ENCODE measurements around the gene HLA-DOB. TPM values are rescaled to one million over a fixed set of nuclear protein-coding genes. Genes with fewer than 3 reads are reported as not detected.
"Not testable (repeated sequence)": the region's sequence is repeated elsewhere in the genome, so short reads cannot be mapped to it uniquely, and the experiment has no call there.

The HLA-DOB gene
- total RNA-seq, 1 donor from 2014 or later = not detected

DNA sequence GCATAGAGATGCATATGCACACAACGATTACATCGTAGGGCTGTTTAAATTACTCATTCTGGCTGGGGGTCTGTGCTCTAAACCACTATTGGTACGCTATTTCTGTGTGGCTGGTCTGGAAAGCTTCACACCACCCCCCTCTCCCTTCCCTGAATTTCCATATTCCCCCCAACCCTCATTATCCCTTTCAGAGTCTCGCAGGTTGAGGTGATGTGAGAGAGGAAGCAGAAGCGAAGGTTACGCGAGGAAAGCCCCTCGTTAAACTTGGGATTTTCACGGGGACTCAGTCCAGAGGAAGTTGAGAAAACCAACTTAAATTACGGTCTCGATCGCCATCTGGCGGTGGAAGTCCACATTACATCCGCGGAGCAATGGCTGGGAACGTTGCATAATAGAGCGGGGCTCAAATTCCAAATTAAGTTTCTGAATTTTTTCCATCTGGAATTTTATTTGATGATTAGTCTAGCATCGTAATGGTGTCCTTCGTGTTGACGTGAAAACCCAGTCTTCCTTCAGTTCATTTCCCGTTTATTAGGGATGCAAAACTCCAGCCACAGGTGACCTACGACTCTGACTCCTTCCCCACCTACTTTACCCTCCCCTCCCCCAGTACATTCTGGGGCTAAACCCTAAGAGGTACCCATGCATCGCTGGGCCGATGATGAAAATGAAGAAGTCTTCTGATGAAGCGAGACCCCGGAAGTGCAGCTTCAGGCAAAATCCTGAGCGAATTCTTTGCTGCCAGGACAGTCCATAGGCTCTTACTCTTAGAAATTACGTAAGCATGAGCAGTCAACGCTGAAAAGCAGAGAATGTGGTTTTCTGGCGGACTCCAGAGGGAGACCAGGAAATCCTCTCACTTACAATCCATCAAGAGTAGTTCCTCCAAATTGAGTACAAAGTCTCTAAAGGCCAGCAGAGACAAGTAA lies 19.7 kb downstream of the HLA-DOB start:
- peaks cover 9 to 46% (median 32%) of the 10 kb centered on the region in 3 donors for H3K27me3 ChIP-seq (ENCODE audit: control insufficient read depth in 3 of 3, insufficient read depth in 3 of 3, low read length in 3 of 3)
- no peaks in the 10 kb centered on the region for H3K36me3 ChIP-seq (ENCODE audit: control insufficient read depth in 3 of 3, insufficient read depth in 3 of 3, low read length in 3 of 3)
- no peak overlapping the region for H3K27ac ChIP-seq (ENCODE audit: low read depth, low read length)
- H3K4me3 ChIP-seq (ENCODE audit: low read length in 3 of 3) = peak overlapping the region; percentile 18 to 68 (median 55)
- H3K9me3 ChIP-seq (ENCODE audit: control insufficient read depth in 3 of 3, low read length in 3 of 3) = no peaks in the 10 kb centered on the region
- peaks cover 0 to 8% (median 4%) of the 10 kb centered on the region in 3 donors for H3K4me1 ChIP-seq (ENCODE audit: control insufficient read depth in 3 of 3, insufficient read depth in 3 of 3, low read length in 3 of 3)
- H3K9ac ChIP-seq (ENCODE audit: low read depth in 1 of 3, low read length in 3 of 3) = peak overlapping the region; percentile 34 to 63 (median 44)

DNA sequence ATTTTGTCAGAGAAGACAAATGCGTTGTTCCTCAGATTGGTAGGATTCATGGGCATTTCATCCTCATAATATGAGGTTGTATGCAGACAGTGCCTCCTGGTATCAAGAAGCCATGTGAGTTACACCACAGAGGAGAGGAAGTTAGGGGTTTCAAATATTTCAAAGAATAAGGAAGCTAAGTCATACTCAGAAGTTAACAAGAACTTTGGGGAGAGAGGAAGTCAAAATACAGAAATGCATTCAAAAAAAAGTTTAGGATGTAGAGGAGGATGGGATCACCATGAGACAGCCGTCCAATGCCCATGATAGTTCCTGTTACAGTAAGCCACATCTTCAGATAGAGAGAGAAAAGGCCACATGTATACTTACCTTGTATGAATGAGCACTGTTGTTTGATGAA lies 22.3 kb downstream of the HLA-DOB start:
- no peaks in the 10 kb centered on the region for H3K36me3 ChIP-seq (ENCODE audit: control insufficient read depth in 3 of 3, insufficient read depth in 3 of 3, low read length in 3 of 3)
- H3K9me3 ChIP-seq (ENCODE audit: control insufficient read depth in 3 of 3, low read length in 3 of 3) = no peaks in the 10 kb centered on the region
- no peak overlapping the region for H3K4me3 ChIP-seq (ENCODE audit: low read length in 3 of 3)
- H3K9ac ChIP-seq (ENCODE audit: low read depth in 1 of 3, low read length in 3 of 3) = no peak overlapping the region
- H3K4me1 ChIP-seq (ENCODE audit: control insufficient read depth in 3 of 3, insufficient read depth in 3 of 3, low read length in 3 of 3) = peaks cover 0 to 8% (median 4%) of the 10 kb centered on the region in 3 donors
- H3K27me3 ChIP-seq (ENCODE audit: control insufficient read depth in 3 of 3, insufficient read depth in 3 of 3, low read length in 3 of 3) = peaks cover 9 to 42% (median 40%) of the 10 kb centered on the region in 3 donors
- no peak overlapping the region for H3K27ac ChIP-seq (ENCODE audit: low read depth, low read length)

DNA sequence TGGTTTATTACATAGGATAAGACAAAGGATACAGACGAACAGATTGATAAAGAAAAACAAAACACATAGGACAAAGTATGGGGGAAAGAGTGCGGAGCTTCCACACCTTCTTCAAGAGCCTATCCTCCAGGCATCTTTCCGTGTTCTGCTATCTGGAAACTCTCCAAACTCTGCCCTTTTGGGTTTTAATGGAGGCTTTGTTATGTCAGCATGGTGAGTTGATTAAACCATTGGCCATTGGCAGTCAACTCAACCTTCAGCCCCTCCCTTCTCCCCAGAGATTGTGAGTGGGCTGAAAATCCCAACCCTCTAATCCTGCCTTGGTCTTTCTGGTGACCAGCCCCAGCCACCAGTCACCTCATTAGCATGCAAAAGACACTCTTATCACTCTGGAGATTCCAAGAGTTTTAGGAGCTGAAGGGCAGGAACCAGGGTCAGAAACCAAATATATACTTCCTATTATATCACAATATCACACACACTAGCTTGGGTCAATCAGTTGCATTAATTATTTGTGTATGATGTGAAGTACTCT lies 23.8 kb downstream of the HLA-DOB start:
- peaks cover 9 to 35% (median 35%) of the 10 kb centered on the region in 3 donors for H3K27me3 ChIP-seq (ENCODE audit: control insufficient read depth in 3 of 3, insufficient read depth in 3 of 3, low read length in 3 of 3)
- H3K4me1 ChIP-seq (ENCODE audit: control insufficient read depth in 3 of 3, insufficient read depth in 3 of 3, low read length in 3 of 3) = peaks cover 0 to 8% (median 4%) of the 10 kb centered on the region in 3 donors
- H3K27ac ChIP-seq (ENCODE audit: low read depth, low read length) = no peak overlapping the region
- no peak overlapping the region for H3K9ac ChIP-seq (ENCODE audit: low read depth in 1 of 3, low read length in 3 of 3)
- H3K36me3 ChIP-seq (ENCODE audit: control insufficient read depth in 3 of 3, insufficient read depth in 3 of 3, low read length in 3 of 3) = no peaks in the 10 kb centered on the region
- no peak overlapping the region for H3K4me3 ChIP-seq (ENCODE audit: low read length in 3 of 3)
- no peaks in the 10 kb centered on the region for H3K9me3 ChIP-seq (ENCODE audit: control insufficient read depth in 3 of 3, low read length in 3 of 3)

DNA sequence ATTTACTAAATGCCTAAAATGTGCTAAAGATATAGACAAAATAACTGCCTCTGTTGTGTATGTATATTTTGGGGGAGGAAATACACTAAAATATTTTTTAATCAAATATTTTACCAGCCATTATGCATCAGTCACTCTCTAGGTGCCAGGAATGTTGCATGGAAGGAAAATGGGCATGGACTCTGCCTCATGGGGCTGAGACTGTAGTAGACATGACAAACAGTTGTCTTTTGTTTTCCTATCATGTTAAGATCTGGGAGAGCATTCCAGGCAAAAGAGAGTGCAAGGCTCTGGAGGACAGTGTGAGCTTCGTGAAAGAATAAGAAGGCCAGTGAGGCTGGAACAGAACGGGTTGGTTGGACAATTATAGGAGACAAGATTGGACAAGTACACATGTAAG lies 26.5 kb downstream of the HLA-DOB start:
- peaks cover 9 to 32% (median 22%) of the 10 kb centered on the region in 3 donors for H3K27me3 ChIP-seq (ENCODE audit: control insufficient read depth in 3 of 3, insufficient read depth in 3 of 3, low read length in 3 of 3)
- H3K4me3 ChIP-seq (ENCODE audit: low read length in 3 of 3) = no peak overlapping the region
- no peak overlapping the region for H3K27ac ChIP-seq (ENCODE audit: low read depth, low read length)
- H3K9ac ChIP-seq (ENCODE audit: low read depth in 1 of 3, low read length in 3 of 3) = no peak overlapping the region
- H3K36me3 ChIP-seq (ENCODE audit: control insufficient read depth in 3 of 3, insufficient read depth in 3 of 3, low read length in 3 of 3) = no peaks in the 10 kb centered on the region
- no peaks in the 10 kb centered on the region for H3K4me1 ChIP-seq (ENCODE audit: control insufficient read depth in 3 of 3, insufficient read depth in 3 of 3, low read length in 3 of 3)
- no peaks in the 10 kb centered on the region for H3K9me3 ChIP-seq (ENCODE audit: control insufficient read depth in 3 of 3, low read length in 3 of 3)

DNA sequence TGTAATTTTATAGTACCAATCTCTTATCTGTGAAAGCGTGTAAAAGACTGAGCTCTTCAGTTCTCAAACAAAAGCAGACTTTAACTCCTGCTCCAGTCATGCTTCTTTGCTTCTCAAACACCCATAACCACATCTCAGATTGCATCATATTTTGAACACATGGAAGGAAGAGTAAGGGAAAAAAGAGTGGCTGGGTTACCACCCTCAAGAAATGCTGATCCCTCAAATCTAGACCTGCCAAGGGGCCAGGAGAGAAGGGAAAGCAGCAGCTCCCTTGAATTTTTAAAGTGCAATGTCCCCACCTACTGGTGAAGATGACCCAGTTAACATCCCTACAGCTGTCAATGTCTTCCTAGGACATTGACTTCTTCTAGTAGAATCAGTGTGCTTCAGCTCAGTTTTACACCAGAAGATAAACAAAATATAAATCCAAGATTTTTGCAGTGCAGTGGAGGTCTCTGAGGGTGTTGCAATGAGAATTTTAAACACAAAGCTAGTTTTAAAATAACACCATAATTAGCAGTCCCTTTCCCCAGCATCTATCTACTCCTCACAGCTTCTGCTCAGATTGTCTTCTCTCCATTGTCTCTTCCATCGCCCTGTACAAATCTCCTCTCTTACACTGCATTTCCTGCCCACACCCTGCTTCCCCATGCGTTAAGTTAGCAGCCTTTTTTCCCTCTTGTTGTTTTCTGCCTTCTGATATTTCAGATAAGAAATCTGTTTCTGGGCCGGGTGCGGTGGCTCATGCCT lies 30.8 kb downstream of the HLA-DOB start:
- no peaks in the 10 kb centered on the region for H3K4me1 ChIP-seq (ENCODE audit: control insufficient read depth in 3 of 3, insufficient read depth in 3 of 3, low read length in 3 of 3)
- H3K4me3 ChIP-seq (ENCODE audit: low read length in 3 of 3) = no peak overlapping the region

DNA sequence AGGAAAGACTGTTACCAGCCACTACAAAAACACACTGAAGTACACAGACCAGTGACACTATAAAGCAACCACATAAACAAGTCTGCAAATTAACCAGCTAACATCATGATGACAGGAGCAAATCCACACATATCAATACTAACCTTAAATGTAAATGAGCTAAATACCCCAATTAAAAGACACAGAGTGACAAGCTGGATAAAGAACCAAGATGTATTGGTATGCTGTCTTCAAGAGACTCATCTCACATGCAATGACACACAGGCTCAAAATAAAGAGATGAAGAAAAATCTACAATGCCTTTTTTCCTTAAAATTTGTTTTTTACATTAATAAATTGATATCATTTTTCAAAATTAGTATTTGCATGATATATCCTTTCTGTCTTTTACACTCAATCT lies 33.9 kb downstream of the HLA-DOB start:
- H3K27ac ChIP-seq (ENCODE audit: low read depth, low read length); H3K36me3 ChIP-seq (ENCODE audit: control insufficient read depth in 3 of 3, insufficient read depth in 3 of 3, low read length in 3 of 3); H3K9me3 ChIP-seq (ENCODE audit: control insufficient read depth in 3 of 3, low read length in 3 of 3); H3K27me3 ChIP-seq (ENCODE audit: control insufficient read depth in 3 of 3, insufficient read depth in 3 of 3, low read length in 3 of 3); H3K4me1 ChIP-seq (ENCODE audit: control insufficient read depth in 3 of 3, insufficient read depth in 3 of 3, low read length in 3 of 3); H3K4me3 ChIP-seq (ENCODE audit: low read length in 3 of 3); H3K9ac ChIP-seq (ENCODE audit: low read depth in 1 of 3, low read length in 3 of 3): not testable (repeated sequence)

More for the DNA sequence above, 30.8 kb downstream of the HLA-DOB start:
- Histone ChIP-seq H3K27ac (ENCODE audit: low read depth, low read length) (no peak overlapping the region), H3K36me3 (ENCODE audit: control insufficient read depth in 3 of 3, insufficient read depth in 3 of 3, low read length in 3 of 3) (no peaks in the 10 kb centered on the region), H3K9ac (ENCODE audit: low read depth in 1 of 3, low read length in 3 of 3) (no peak overlapping the region), H3K9me3 (ENCODE audit: control insufficient read depth in 3 of 3, low read length in 3 of 3) (no peaks in the 10 kb centered on the region), H3K27me3 (ENCODE audit: control insufficient read depth in 3 of 3, insufficient read depth in 3 of 3, low read length in 3 of 3) (peaks cover 0 to 2% (median 0%) of the 10 kb centered on the region in 3 donors)

DNA sequence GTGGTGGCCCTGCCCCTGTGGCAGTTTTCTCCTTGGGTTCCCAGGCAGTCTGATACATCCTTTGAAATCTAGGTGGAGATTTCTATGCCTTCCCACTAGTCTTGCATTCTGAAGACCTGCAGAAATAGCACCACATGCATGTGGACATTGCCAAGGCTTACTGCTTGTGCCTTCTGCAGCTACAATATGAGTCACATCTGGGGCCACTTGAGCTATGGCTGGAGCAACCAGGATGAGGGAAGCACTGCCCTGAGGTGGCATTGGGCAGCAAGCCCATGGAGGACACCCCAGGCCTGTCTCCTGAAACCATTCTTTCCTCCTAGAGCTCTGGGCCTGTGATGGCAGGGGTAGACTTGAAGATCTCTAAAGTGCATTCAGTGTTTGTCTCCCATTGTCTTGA lies 37.8 kb downstream of the HLA-DOB start:
- H3K9ac ChIP-seq (ENCODE audit: low read depth in 1 of 3, low read length in 3 of 3) = no peak overlapping the region
- no peaks in the 10 kb centered on the region for H3K9me3 ChIP-seq (ENCODE audit: control insufficient read depth in 3 of 3, low read length in 3 of 3)
- no peaks in the 10 kb centered on the region for H3K36me3 ChIP-seq (ENCODE audit: control insufficient read depth in 3 of 3, insufficient read depth in 3 of 3, low read length in 3 of 3)
- H3K4me1 ChIP-seq (ENCODE audit: control insufficient read depth in 3 of 3, insufficient read depth in 3 of 3, low read length in 3 of 3) = no peaks in the 10 kb centered on the region
- no peak overlapping the region for H3K4me3 ChIP-seq (ENCODE audit: low read length in 3 of 3)
- H3K27me3 ChIP-seq (ENCODE audit: control insufficient read depth in 3 of 3, insufficient read depth in 3 of 3, low read length in 3 of 3) = peaks cover 0 to 4% (median 0%) of the 10 kb centered on the region in 3 donors
- H3K27ac ChIP-seq (ENCODE audit: low read depth, low read length) = no peak overlapping the region

DNA sequence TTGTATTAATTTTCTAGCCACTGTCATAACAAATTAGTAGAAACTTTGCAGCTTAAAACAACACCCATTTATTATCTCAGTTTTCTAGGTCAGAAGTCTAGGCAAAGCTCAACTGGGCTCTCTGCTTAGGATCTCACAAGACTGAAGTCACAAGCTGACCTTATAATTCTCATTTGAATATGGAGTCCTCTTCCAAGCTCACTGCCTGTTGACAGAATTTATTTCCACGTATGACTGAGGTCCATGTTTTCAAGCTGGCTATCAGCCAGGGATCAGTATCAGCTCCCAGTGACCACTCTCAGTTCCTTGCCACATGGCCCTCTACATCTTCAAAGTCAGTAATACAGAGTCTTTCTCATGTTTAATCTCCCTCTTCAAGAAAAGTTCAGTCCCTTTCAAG lies 41.7 kb downstream of the HLA-DOB start:
- no peak overlapping the region for H3K9ac ChIP-seq (ENCODE audit: low read depth in 1 of 3, low read length in 3 of 3)
- no peak overlapping the region for H3K27ac ChIP-seq (ENCODE audit: low read depth, low read length)
- H3K9me3 ChIP-seq (ENCODE audit: control insufficient read depth in 3 of 3, low read length in 3 of 3) = no peaks in the 10 kb centered on the region
- no peaks in the 10 kb centered on the region for H3K36me3 ChIP-seq (ENCODE audit: control insufficient read depth in 3 of 3, insufficient read depth in 3 of 3, low read length in 3 of 3)
- H3K4me1 ChIP-seq (ENCODE audit: control insufficient read depth in 3 of 3, insufficient read depth in 3 of 3, low read length in 3 of 3) = no peaks in the 10 kb centered on the region
- H3K4me3 ChIP-seq (ENCODE audit: low read length in 3 of 3) = no peak overlapping the region
- peaks cover 1 to 4% (median 3%) of the 10 kb centered on the region in 3 donors for H3K27me3 ChIP-seq (ENCODE audit: control insufficient read depth in 3 of 3, insufficient read depth in 3 of 3, low read length in 3 of 3)

DNA sequence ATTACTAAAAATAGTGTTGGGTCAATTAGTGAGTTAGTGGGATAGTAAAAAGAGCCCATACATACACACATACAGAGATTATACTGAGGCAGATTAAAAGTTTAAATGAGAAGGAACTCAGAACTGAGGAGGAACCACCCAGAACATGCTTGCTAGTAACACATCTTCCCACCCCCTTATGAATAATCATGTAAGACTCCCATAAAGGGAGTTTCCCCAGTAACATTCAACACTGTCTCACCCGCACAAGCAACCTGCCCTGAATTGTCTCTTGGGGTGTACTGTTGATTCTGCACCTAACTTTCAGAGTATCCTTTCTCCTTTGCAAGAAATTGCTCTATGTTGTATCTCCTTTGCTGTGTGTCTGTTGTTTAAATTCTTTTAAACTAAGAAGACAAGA lies 42.4 kb downstream of the HLA-DOB start:
- H3K4me1 ChIP-seq (ENCODE audit: control insufficient read depth in 3 of 3, insufficient read depth in 3 of 3, low read length in 3 of 3) = no peaks in the 10 kb centered on the region
- H3K9ac ChIP-seq (ENCODE audit: low read depth in 1 of 3, low read length in 3 of 3) = no peak overlapping the region
- no peak overlapping the region for H3K4me3 ChIP-seq (ENCODE audit: low read length in 3 of 3)
- H3K9me3 ChIP-seq (ENCODE audit: control insufficient read depth in 3 of 3, low read length in 3 of 3) = no peaks in the 10 kb centered on the region
- no peak overlapping the region for H3K27ac ChIP-seq (ENCODE audit: low read depth, low read length)
- peaks cover 3 to 6% (median 5%) of the 10 kb centered on the region in 3 donors for H3K27me3 ChIP-seq (ENCODE audit: control insufficient read depth in 3 of 3, insufficient read depth in 3 of 3, low read length in 3 of 3)
- H3K36me3 ChIP-seq (ENCODE audit: control insufficient read depth in 3 of 3, insufficient read depth in 3 of 3, low read length in 3 of 3) = no peaks in the 10 kb centered on the region

All from skeletal muscle tissue (tissue), 4 donors.